ENCODE measurements around the gene SPATA2.

GRCh38 chr20:49909499-49910339, 5.6 kb downstream of the SPATA2 start:
- TF ChIP-seq CTCF (conservative IDR thresholded peaks at IDR 0.05): no peak; the same call in 1 of the 2 replicates
- TF ChIP-seq ZFX (IDR thresholded peaks at IDR 0.05): no peak

All from C4-2B (cell line).